Left lobe of liver (tissue), 2 donors: ENCODE results near the gene POLR1D. TPM values are rescaled to one million over a fixed set of nuclear protein-coding genes. Genes with fewer than 3 reads are reported as not detected.

Experiments
- ATAC-seq: fragments of 200-7000 bp; cut with Tn5 transposase; one replicate; pipeline ENCODE4 v1.9.1; 2020; ENCODE audit warnings: mild to moderate bottlenecking, moderate library complexity
- DNase-seq: peaks from one replicate; pipeline ENCODE4 v3.0.0-alpha.2; 2020; ENCODE audit warnings: low spot score
- total RNA-seq: library from RNA; stranded (reverse); gene quantifications from one replicate; pipeline ENCODE4 v1.2.1, GENCODE V29; 2021
- donor health status: DM: no; HTN: no; CAD: no; lungs with moderate emphysema.
- donor health status: DM: no; HTN: yes; CAD: no.

POLR1D gene
- total RNA-seq, 1 donor from 2014 or later: 36.1 TPM

- DNase-seq: no peak
- ATAC-seq: no peak
Measured at GRCh38 chr13:27670861-27671260, 49.2 kb downstream of the POLR1D start.

- ATAC-seq (no peak), DNase-seq (no peak)
Measured at GRCh38 chr13:27672025-27672424, 50.3 kb downstream of the POLR1D start.

Other genes with a start within 250 kb of the POLR1D start
- 64.5 TPM for gene GTF3A, start 197.3 kb upstream of the POLR1D start, total RNA-seq
- gene MTIF3, start 171.3 kb upstream of the POLR1D start, total RNA-seq: 24.0 TPM
- 10.1 TPM for gene LNX2, start 1.4 kb upstream of the POLR1D start, total RNA-seq
- gene GSX1, start 170.6 kb downstream of the POLR1D start, total RNA-seq: not detected